A673 (cell line): Measurements from ENCODE around the gene FBXL19. TPM values are rescaled to one million over a fixed set of nuclear protein-coding genes. Genes with fewer than 3 reads are reported as not detected.

Experiments
- BruUV-seq: library from RNA; stranded (reverse); fragments of 400-500 nt; replicated peaks from 2 replicates; lab custom pipeline; 2021; lab: Mats Ljungman, UMichigan
- CTCF ChIA-PET: fragments of 300-600 bp; sonication (Branson Sonifier 250); formaldehyde crosslinking; loops from one replicate; lab custom pipeline; 2022; ENCODE audit warnings: antibody characterized with exemption; lab: Charles Lee
- POLR2A ChIA-PET: fragments of 300-600 bp; sonication (Branson Sonifier 250); formaldehyde crosslinking; loops from one replicate; lab custom pipeline; 2022; ENCODE audit warnings: antibody characterized with exemption; ENCODE audit not compliant: low non-redundant PET; lab: Charles Lee
- DNase-seq: peaks from one replicate; pipeline ENCODE4 v3.0.0-alpha.2; 2015; ENCODE audit warnings: low spot score
- H3K27ac ChIP-seq: fragments of 200-600 bp; sonication (generic); 2 replicates; pipeline ENCODE4 v1.5.1; 2016; ENCODE audit warnings: mixed run types, low read depth, mild to moderate bottlenecking, mixed read lengths, antibody characterized with exemption, low read length; ENCODE audit not compliant: poor library complexity, severe bottlenecking
- H3K27me3 ChIP-seq: fragments of 200-600 bp; sonication (generic); replicated peaks from 2 replicates; pipeline ENCODE4 v1.6.1; 2017; ENCODE audit warnings: mixed run types, low read depth, mild to moderate bottlenecking, mixed read lengths, antibody characterized with exemption, low read length; ENCODE audit not compliant: insufficient read depth, poor library complexity
- H3K36me3 ChIP-seq: fragments of 200-600 bp; sonication (generic); 2 replicates; pipeline ENCODE4 v1.6.1; 2016; ENCODE audit warnings: mixed run types, mild to moderate bottlenecking, mixed read lengths, antibody characterized with exemption, low read length; ENCODE audit not compliant: insufficient read depth, poor library complexity, severe bottlenecking
- H3K4me1 ChIP-seq: fragments of 200-600 bp; sonication (generic); 2 replicates; pipeline ENCODE4 v1.6.1; 2017; ENCODE audit warnings: mixed run types, mild to moderate bottlenecking, mixed read lengths, antibody characterized with exemption, low read length; ENCODE audit not compliant: insufficient read depth, poor library complexity, severe bottlenecking
- H3K4me3 ChIP-seq: fragments of 200-600 bp; sonication (generic); 2 replicates; pipeline ENCODE4 v1.5.1; 2016; ENCODE audit warnings: low read depth, mixed run types, mild to moderate bottlenecking, mixed read lengths, low read length; ENCODE audit not compliant: poor library complexity, severe bottlenecking
- H3K9me3 ChIP-seq: fragments of 200-600 bp; sonication (generic); 2 replicates; pipeline ENCODE4 v1.6.1; 2016; ENCODE audit warnings: mixed run types, low read depth, mild to moderate bottlenecking, mixed read lengths, antibody characterized with exemption, low read length; ENCODE audit not compliant: poor library complexity, severe bottlenecking
- EZH2 ChIP-seq: fragments of 200-600 bp; sonication (generic); IDR thresholded peaks from 2 replicates; pipeline ENCODE4 v1.6.1; 2017; ENCODE audit warnings: borderline replicate concordance, low read depth, mild to moderate bottlenecking, mixed read lengths, antibody characterized with exemption, low read length; ENCODE audit not compliant: poor library complexity, severe bottlenecking
- intact Hi-C: fragments of 100-400 bp; cut with micrococcal nuclease; formaldehyde crosslinking; loops from one replicate; pipeline ENCODE4 v1.10.0; 2022; ENCODE audit not compliant: unreplicated experiment
- total RNA-seq: library from RNA; stranded (reverse); gene quantifications from 2 replicates; pipeline ENCODE4 v1.2.3, GENCODE V29; 2021
- TF ChIP-seq, protein P1 (sequence below): fragments of 300-800, 200-600 bp; sonication (generic); conservative IDR thresholded peaks from 2 replicates; pipeline ENCODE4 v1.5.1; 2017; ENCODE audit warnings: low read depth, mild to moderate bottlenecking, antibody characterized with exemption, low read length, moderate library complexity, mixed read lengths

Gene FBXL19
- total RNA-seq, 1 experiment from 2014 or later = 39.3 TPM

GRCh38 chr16:30992931-30993816 is 69.8 kb downstream of the FBXL19 start:
- no peaks in the 10 kb centered on the region for H3K27me3 ChIP-seq
- no peaks in the 10 kb centered on the region for H3K9me3 ChIP-seq
- no peaks in the 10 kb centered on the region for H3K4me1 ChIP-seq
- POLR2A ChIA-PET = no interaction called here
- CTCF ChIA-PET = no interaction called here
- no peak for DNase-seq
- no peak overlapping the region for H3K27ac ChIP-seq
- H3K36me3 ChIP-seq = no peaks in the 10 kb centered on the region
- intact Hi-C loops = no loop called here
- H3K4me3 ChIP-seq = no peak overlapping the region
- BruUV-seq = no TSS peak
- TF ChIP-seq, protein P1, sequence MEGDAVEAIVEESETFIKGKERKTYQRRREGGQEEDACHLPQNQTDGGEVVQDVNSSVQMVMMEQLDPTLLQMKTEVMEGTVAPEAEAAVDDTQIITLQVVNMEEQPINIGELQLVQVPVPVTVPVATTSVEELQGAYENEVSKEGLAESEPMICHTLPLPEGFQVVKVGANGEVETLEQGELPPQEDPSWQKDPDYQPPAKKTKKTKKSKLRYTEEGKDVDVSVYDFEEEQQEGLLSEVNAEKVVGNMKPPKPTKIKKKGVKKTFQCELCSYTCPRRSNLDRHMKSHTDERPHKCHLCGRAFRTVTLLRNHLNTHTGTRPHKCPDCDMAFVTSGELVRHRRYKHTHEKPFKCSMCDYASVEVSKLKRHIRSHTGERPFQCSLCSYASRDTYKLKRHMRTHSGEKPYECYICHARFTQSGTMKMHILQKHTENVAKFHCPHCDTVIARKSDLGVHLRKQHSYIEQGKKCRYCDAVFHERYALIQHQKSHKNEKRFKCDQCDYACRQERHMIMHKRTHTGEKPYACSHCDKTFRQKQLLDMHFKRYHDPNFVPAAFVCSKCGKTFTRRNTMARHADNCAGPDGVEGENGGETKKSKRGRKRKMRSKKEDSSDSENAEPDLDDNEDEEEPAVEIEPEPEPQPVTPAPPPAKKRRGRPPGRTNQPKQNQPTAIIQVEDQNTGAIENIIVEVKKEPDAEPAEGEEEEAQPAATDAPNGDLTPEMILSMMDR = no peak
- TF ChIP-seq EZH2 = no peak

GRCh38 chr16:30995927-30996323 is 72.6 kb downstream of the FBXL19 start:
- Histone ChIP-seq H3K27ac (no peak overlapping the region), H3K27me3 (no peaks in the 10 kb centered on the region), H3K4me1 (no peaks in the 10 kb centered on the region), H3K36me3 (no peaks in the 10 kb centered on the region), H3K4me3 (no peak overlapping the region), H3K9me3 (no peaks in the 10 kb centered on the region)
- TF ChIP-seq, protein P1 = no peak
- no peak for TF ChIP-seq EZH2
- CTCF ChIA-PET = no interaction called here
- no peak for DNase-seq
- POLR2A ChIA-PET = no interaction called here
- intact Hi-C loops = loop anchor here (5.0 kb wide), 1 partner anchor 146 kb away; no protein-coding TSS in a partner anchor
- no TSS peak for BruUV-seq

GRCh38 chr16:30996324-30996984 is 73.1 kb downstream of the FBXL19 start:
- Histone ChIP-seq H3K27me3 (no peaks in the 10 kb centered on the region), H3K4me3 (peak overlapping the region; percentile 50), H3K9me3 (no peaks in the 10 kb centered on the region), H3K4me1 (no peaks in the 10 kb centered on the region), H3K27ac (no peak overlapping the region), H3K36me3 (no peaks in the 10 kb centered on the region)
- CTCF ChIA-PET = interaction anchor here (1.0 kb wide), 1 partner anchor 12 kb away, joined by 5 read pairs; the partner anchor contains the start of gene HSD3B7
- POLR2A ChIA-PET = no interaction called here
- intact Hi-C loops = loop anchor here (5.0 kb wide), 1 partner anchor 146 kb away; no protein-coding TSS in a partner anchor
- no peak for DNase-seq
- TF ChIP-seq, protein P1 = no peak
- no TSS peak for BruUV-seq
